SK-N-SH (cell line): ENCODE measurements around the gene ZFYVE26. TPM values are rescaled to one million over a fixed set of nuclear protein-coding genes. Genes with fewer than 3 reads are reported as not detected.

Experiments
- CTCF ChIA-PET: fragments of 300-600, 350-600 bp; formaldehyde crosslinking; extraction: SDS; loops from one replicate; lab custom pipeline; 2021; lab: Yijun Ruan, JAX
- POLR2A ChIA-PET: fragments of 350-600 bp; sonication (Branson Sonifier 250); formaldehyde crosslinking; extraction: SDS; loops from one replicate; lab custom pipeline; 2020; ENCODE audit warnings: antibody characterized with exemption, inconsistent platforms; lab: Yijun Ruan, JAX
- DNase-seq: peaks from one replicate; pipeline ENCODE4 v3.0.0; 2012
- H2AFZ ChIP-seq: fragments of 200-600 bp; sonication (generic); 2 replicates; pipeline ENCODE4 v1.8.1; 2016; ENCODE audit warnings: antibody characterized with exemption, mild to moderate bottlenecking, low read depth
- H3F3A ChIP-seq: fragments of 200-600 bp; sonication (generic); replicated peaks from 2 replicates; pipeline ENCODE3; 2016; ENCODE audit warnings: antibody characterized with exemption, mild to moderate bottlenecking; ENCODE audit not compliant: insufficient read depth
- H3K27ac ChIP-seq, 2 experiments: fragments of 200-500 bp in 1 of 2; fragments of 200-600 bp in 1 of 2; sonication (Bioruptor generic) in 1 of 2; sonication (generic), shearing (Covaris generic) in 1 of 2; 2 replicates each; pipeline versions ENCODE4 v1.5.1 to v1.6.1; 2014 to 2016; ENCODE audit warnings: low read depth in 2 of 2, inconsistent platforms in 1 of 2, low read length in 1 of 2, mild to moderate bottlenecking in 1 of 2, mixed read lengths in 1 of 2
- H3K27me3 ChIP-seq: fragments of 200-600 bp; sonication (generic), shearing (Covaris generic); 2 replicates; pipeline ENCODE4 v1.6.1; 2016; ENCODE audit warnings: mixed run types; ENCODE audit not compliant: insufficient read depth
- H3K36me3 ChIP-seq, 2 experiments: fragments of 200-500 bp in 1 of 2; fragments of 200-600 bp in 1 of 2; sonication (Bioruptor generic) in 1 of 2; sonication (generic) in 1 of 2; replicated peaks in 1 of 2; 2 replicates each; pipeline versions ENCODE3 to v1.5.1; 2014 to 2016; ENCODE audit warnings: low read length in 1 of 2, mild to moderate bottlenecking in 1 of 2; ENCODE audit not compliant: insufficient read depth in 2 of 2, control insufficient read depth in 1 of 2
- H3K4me1 ChIP-seq, 2 experiments: fragments of 200-500 bp in 1 of 2; fragments of 200-600 bp in 1 of 2; sonication (Bioruptor generic) in 1 of 2; sonication (generic), shearing (Covaris generic) in 1 of 2; 2 replicates each; pipeline versions ENCODE4 v1.5.1 to v1.6.1; 2014 to 2016; ENCODE audit warnings: low read depth in 1 of 2, low read length in 1 of 2, mixed run types in 1 of 2; ENCODE audit not compliant: insufficient read depth in 2 of 2, control insufficient read depth in 1 of 2
- H3K4me2 ChIP-seq: fragments of 200-600 bp; sonication (generic), shearing (Covaris generic); 2 replicates; pipeline ENCODE4 v1.6.1; 2017; ENCODE audit warnings: mixed run types
- H3K4me3 ChIP-seq, 2 experiments: fragments of 200-500 bp in 1 of 2; fragments of 200-600 bp in 1 of 2; sonication (Bioruptor generic) in 1 of 2; sonication (generic), shearing (Covaris generic) in 1 of 2; 2 replicates each; pipeline versions ENCODE4 v1.5.1 to v1.8.1; 2014 to 2016; ENCODE audit warnings: low read depth in 2 of 2, inconsistent platforms in 1 of 2, low read length in 1 of 2, mild to moderate bottlenecking in 1 of 2, mixed read lengths in 1 of 2, moderate library complexity in 1 of 2
- H3K79me2 ChIP-seq: fragments of 200-600 bp; sonication (generic); 2 replicates; pipeline ENCODE4 v1.8.1; 2017; ENCODE audit warnings: mild to moderate bottlenecking; ENCODE audit not compliant: insufficient read depth
- H3K9ac ChIP-seq: fragments of 200-600 bp; sonication (generic); 2 replicates; pipeline ENCODE4 v1.6.1; 2017; ENCODE audit warnings: mixed run types
- H3K9me2 ChIP-seq: fragments of 200-600 bp; sonication (generic); 2 replicates; pipeline ENCODE4 v1.6.1; 2017; ENCODE audit warnings: mixed run types
- H3K9me3 ChIP-seq: fragments of 200-600 bp; sonication (generic); 2 replicates; pipeline ENCODE4 v1.6.1; 2017; ENCODE audit warnings: mixed run types, mild to moderate bottlenecking, moderate library complexity
- H4K20me1 ChIP-seq: fragments of 200-600 bp; sonication (generic); 2 replicates; pipeline ENCODE4 v1.6.1; 2017; ENCODE audit warnings: mild to moderate bottlenecking, mixed run types; ENCODE audit not compliant: insufficient read depth
- CTCF ChIP-seq: fragments of 200-600 bp; sonication (generic); IDR thresholded peaks from 2 replicates; pipeline ENCODE4 v1.6.1; 2017; ENCODE audit warnings: antibody characterized with exemption, mild to moderate bottlenecking, moderate library complexity
- EP300 ChIP-seq, 2 experiments: IDR thresholded peaks; 2 replicates each; pipeline versions ENCODE4 v1.4.0 to v1.6.1; 2012; ENCODE audit warnings: borderline replicate concordance in 1 of 2, low read depth in 1 of 2, low read length in 1 of 2
- FOSL2 ChIP-seq: IDR thresholded peaks from 2 replicates; pipeline ENCODE4 v1.4.0; 2012; ENCODE audit warnings: low read depth, mild to moderate bottlenecking, moderate library complexity, borderline replicate concordance
- GABPA ChIP-seq: IDR thresholded peaks from 2 replicates; pipeline ENCODE4 v1.4.0; 2012; ENCODE audit warnings: low read depth, mild to moderate bottlenecking
- MAX ChIP-seq: IDR thresholded peaks from 2 replicates; pipeline ENCODE4 v1.4.0; 2012; ENCODE audit warnings: low read depth
- MEF2A ChIP-seq: IDR thresholded peaks from 2 replicates; pipeline ENCODE4 v1.4.0; 2012; ENCODE audit warnings: low read depth, borderline replicate concordance
- RCOR1 ChIP-seq: fragments of 150-350 bp; IDR thresholded peaks from 2 replicates; pipeline ENCODE4 v1.6.1; 2017; ENCODE audit warnings: antibody characterized with exemption, low read length
- RFX5 ChIP-seq: IDR thresholded peaks from 2 replicates; pipeline ENCODE4 v1.6.1; 2012; ENCODE audit warnings: mild to moderate bottlenecking, improper control_type of control experiment, low read length
- SIN3A ChIP-seq: IDR thresholded peaks from 2 replicates; pipeline ENCODE4 v1.6.1; 2012; ENCODE audit warnings: low read depth, mild to moderate bottlenecking, low read length, moderate library complexity, borderline replicate concordance
- TAF1 ChIP-seq: IDR thresholded peaks from 2 replicates; pipeline ENCODE4 v1.6.1; 2012; ENCODE audit warnings: low read depth, mild to moderate bottlenecking, low read length, moderate library complexity, borderline replicate concordance
- TCF12 ChIP-seq: IDR thresholded peaks from 2 replicates; pipeline ENCODE4 v1.4.0; 2012
- USF1 ChIP-seq: IDR thresholded peaks from 2 replicates; pipeline ENCODE4 v1.4.0; 2012; ENCODE audit warnings: low read depth, borderline replicate concordance
- YY1 ChIP-seq: IDR thresholded peaks from 2 replicates; pipeline ENCODE4 v1.4.0; 2012; ENCODE audit warnings: low read depth, mild to moderate bottlenecking
- WGBS: methylation state at CpG from one replicate; pipeline ENCODE4 v1.1.6; 2017; ENCODE audit warnings: low lambda C conversion rate; 5-methylcytosine and 5-hydroxymethylcytosine counted together
- polyA plus RNA-seq, 3 experiments: library from polyadenylated mRNA; depleted of rRNA; stranded (reverse); fragments of >200 nt; gene quantifications; 2 replicates each; pipeline ENCODE4 v1.2.3, GENCODE V29; 2012
- TF ChIP-seq, protein P1 (sequence below): fragments of 150-350 bp; IDR thresholded peaks from 2 replicates; pipeline ENCODE4 v1.6.1; 2016; ENCODE audit warnings: mild to moderate bottlenecking, low read depth, low read length
- TF ChIP-seq, protein P2 (sequence below): fragments of 150-350 bp; IDR thresholded peaks from 2 replicates; pipeline ENCODE4 v1.6.1; 2017; ENCODE audit warnings: antibody characterized with exemption, low read length, low read depth, borderline replicate concordance
- TF ChIP-seq, protein P3 (sequence below): IDR thresholded peaks from 2 replicates; pipeline ENCODE4 v1.4.0; 2012; ENCODE audit warnings: low read depth, borderline replicate concordance

ZFYVE26 gene
- polyA plus RNA-seq, 1 of the 3 experiments (the other 2 are of a cell fraction): 5.6 TPM

GRCh38 chr14:67806246-67806645 lies 10.1 kb downstream of the ZFYVE26 start (continued):
- no peak for TF ChIP-seq MAX
- TF ChIP-seq TCF12: no peak
- TF ChIP-seq FOSL2: no peak

GRCh38 chr14:67800743-67801142 lies 15.6 kb downstream of the ZFYVE26 start:
- Histone ChIP-seq H3K27ac (no peak overlapping the region), H3K36me3 (peaks cover 55 to 76% of the 10 kb centered on the region in 2 experiments), H3K9me3 (no peaks in the 10 kb centered on the region), H3K4me1 (no peaks in the 10 kb centered on the region), H3K4me2 (no peak overlapping the region), H3K9ac (no peak overlapping the region), H3K27me3 (no peaks in the 10 kb centered on the region), H3F3A (peaks cover 3% of the 10 kb centered on the region), H3K4me3 (no peak overlapping the region), H3K79me2 (no peaks in the 10 kb centered on the region), H4K20me1 (no peaks in the 10 kb centered on the region), H2AFZ (no peak overlapping the region), H3K9me2 (no peaks in the 10 kb centered on the region)
- WGBS: 96% methylated on average over 4 of the region's 4 CpGs
- CTCF ChIA-PET: no interaction called here
- TF ChIP-seq TAF1 (no peak), GABPA (no peak), MEF2A (no peak), CTCF (no peak), RCOR1 (no peak), SIN3A (no peak), YY1 (no peak), MAX (no peak), FOSL2 (no peak), RFX5 (no peak), USF1 (no peak), EP300 (IDR thresholded peaks at IDR 0.05; ENCODE audit: borderline replicate concordance in 1 of 2, low read depth in 1 of 2, low read length in 1 of 2) (no peak)
- TF ChIP-seq, protein P1, sequence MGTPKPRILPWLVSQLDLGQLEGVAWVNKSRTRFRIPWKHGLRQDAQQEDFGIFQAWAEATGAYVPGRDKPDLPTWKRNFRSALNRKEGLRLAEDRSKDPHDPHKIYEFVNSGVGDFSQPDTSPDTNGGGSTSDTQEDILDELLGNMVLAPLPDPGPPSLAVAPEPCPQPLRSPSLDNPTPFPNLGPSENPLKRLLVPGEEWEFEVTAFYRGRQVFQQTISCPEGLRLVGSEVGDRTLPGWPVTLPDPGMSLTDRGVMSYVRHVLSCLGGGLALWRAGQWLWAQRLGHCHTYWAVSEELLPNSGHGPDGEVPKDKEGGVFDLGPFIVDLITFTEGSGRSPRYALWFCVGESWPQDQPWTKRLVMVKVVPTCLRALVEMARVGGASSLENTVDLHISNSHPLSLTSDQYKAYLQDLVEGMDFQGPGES: no peak
- TF ChIP-seq, protein P2, sequence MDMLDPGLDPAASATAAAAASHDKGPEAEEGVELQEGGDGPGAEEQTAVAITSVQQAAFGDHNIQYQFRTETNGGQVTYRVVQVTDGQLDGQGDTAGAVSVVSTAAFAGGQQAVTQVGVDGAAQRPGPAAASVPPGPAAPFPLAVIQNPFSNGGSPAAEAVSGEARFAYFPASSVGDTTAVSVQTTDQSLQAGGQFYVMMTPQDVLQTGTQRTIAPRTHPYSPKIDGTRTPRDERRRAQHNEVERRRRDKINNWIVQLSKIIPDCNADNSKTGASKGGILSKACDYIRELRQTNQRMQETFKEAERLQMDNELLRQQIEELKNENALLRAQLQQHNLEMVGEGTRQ: no peak
- TF ChIP-seq, protein P3, sequence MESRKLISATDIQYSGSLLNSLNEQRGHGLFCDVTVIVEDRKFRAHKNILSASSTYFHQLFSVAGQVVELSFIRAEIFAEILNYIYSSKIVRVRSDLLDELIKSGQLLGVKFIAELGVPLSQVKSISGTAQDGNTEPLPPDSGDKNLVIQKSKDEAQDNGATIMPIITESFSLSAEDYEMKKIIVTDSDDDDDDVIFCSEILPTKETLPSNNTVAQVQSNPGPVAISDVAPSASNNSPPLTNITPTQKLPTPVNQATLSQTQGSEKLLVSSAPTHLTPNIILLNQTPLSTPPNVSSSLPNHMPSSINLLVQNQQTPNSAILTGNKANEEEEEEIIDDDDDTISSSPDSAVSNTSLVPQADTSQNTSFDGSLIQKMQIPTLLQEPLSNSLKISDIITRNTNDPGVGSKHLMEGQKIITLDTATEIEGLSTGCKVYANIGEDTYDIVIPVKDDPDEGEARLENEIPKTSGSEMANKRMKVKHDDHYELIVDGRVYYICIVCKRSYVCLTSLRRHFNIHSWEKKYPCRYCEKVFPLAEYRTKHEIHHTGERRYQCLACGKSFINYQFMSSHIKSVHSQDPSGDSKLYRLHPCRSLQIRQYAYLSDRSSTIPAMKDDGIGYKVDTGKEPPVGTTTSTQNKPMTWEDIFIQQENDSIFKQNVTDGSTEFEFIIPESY: no peak
- POLR2A ChIA-PET: no interaction called here
- no peak for DNase-seq
